Measurements from ENCODE around the gene RAPH1.

- TF ChIP-seq CTCF (conservative IDR thresholded peaks at IDR 0.05; ENCODE audit: low read depth in 2 of 2) = no peak
- no peak for TF ChIP-seq CREB1 (CRISPR knock-in tag; IDR thresholded peaks at IDR 0.05; ENCODE audit: low read depth)
Measured at GRCh38 chr2:203535784-203536585, 884 bp upstream of the RAPH1 start.

All from GM23338 (cell line).